Suppressor macrophage (primary cell): Measurements from ENCODE around the gene RNF135.
"Not testable (repeated sequence)": the region's sequence is repeated elsewhere in the genome, so short reads cannot be mapped to it uniquely, and the experiment has no call there.

Experiments
- DNase-seq, 4 experiments: peaks; one replicate each; pipeline ENCODE4 v3.0.0-alpha.2; 2020 to 2022

RNF135 gene

DNA sequence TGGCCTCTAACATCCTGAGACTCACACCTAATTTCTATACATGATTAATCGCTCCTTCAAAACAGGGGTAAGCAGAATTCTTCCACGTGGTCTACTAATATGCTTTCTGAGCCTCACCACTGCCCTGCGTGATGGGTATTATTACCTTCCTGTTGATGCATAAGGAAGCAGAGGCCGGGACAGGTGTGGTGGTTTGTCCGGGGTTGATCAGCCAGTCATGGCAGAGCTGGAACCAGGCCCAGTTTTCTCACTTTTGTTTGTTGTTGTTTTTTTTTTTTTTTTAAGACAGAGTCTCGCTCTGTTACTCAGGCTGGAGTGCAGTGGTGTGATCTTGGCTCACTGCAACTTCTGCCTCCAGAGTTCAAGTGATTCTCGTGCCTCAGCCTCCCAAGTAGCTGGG lies 31.2 kb downstream of the RNF135 start:
- DNase-seq: no peak

DNA sequence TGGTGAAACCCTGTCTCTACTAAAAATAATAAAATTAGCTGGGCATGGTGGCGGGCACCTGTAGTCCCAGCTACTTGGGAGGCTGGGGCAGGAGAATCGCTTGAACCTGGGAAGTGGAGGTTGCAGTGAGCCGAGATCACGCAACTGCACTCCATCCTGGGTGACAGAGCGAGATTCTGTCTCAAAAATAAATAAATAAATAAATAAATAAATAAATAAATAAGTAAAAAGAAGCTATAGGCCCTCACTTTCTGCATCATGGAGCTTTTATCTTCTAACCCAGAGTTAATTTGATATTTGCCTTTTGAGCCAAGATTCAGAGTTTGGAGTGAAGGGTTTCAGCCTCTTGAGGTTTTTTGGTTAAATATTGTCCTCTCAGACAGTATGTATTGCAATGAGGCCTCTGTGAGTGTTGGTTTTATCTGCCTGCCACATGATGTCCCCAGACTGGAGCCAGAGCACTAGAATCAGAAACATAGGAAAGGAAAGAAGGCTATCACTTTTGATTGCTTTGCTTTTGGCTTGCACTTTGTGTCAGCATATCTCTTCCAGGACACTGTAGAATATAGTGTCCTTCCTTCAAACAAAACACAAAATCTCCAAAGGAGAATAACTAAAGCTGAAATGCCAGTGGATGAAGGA lies 32.5 kb downstream of the RNF135 start:
- DNase-seq: no peak

DNA sequence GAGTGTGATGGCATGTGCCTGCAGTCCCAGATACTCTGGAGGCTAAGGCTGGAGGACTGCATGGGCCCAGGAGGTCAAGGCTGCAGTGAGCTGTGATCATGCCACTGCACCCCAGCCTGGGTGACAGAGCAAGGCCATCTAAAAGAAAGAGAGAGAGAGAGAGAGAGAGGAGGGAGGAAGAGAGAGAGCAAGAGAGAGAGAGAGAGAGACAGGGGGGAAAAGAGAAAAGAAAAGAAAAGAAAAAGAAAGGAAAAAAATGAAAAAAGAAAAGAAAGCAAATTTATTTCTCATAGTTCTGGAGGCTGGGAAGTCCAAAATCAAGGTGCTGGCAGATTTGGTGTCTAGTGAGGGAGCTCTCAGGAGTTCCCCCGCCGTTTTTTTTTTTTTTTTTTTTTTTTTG lies 33.3 kb downstream of the RNF135 start:
- DNase-seq: no peak

DNA sequence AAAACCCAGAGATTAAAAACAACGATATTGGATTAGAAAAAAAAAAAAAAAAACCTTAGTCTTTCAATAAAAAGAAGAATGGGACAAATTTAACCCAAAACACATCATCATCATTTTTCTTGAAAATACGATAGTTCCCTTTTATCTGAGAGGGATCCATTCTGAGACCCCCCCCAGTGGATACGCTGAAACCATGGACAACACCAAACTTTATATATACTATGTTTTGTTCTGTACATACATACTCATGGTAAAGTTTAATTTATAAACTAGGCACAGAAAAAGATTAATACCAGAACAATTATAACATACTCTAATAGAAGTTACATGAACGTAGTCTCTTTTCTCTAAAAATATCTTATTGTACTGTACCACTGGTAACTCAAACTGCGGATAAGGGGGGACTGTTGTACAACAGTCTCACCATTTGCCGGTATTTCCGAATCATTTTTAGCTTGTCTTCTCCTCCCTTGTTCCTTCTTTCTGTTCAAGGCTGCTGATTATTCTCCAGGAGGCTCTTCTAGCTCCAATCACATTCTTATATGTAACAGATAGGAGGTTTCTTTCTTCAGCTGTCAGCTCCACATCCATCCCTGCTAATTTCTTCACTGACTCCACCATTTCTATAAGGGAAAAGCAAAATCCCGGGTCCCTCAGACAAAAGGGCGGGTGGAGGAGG lies 37.0 kb downstream of the RNF135 start:
- DNase-seq: peak in 1 of 4 experiments; percentile 5

DNA sequence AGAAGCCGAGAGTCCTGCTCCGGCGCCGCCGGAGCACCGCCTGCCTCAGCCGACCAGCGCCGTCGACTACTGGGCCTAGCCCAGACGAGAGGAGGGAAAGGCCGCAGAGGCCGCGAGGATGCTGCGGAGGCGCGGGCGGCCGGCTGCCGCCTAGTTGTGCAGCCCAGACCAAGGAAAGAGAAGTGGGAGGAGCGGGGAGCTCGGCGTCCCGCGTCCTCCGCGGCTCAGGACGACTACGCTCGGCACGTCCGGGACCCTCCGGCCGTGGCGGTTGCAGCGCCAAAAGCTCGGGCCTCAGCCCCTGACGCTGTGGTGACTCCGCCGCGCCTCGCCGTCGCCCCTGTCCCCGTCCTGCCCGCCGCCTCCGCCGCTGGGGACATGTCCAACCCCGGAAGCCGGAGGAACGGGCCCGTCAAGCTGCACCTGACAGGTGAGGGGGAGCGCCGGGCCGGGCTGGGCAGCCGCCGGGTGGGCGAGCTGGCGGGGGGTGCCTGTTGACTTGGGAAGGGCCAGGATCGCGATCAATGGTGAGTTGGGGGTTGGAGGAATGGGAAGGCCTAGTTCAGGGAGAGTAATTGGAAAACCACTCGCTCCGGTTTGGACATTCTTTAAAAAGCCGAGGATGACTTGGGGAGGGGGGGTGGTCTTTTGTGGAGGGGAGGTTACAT lies 37.7 kb downstream of the RNF135 start:
- peak; percentile 58 to 81 (median 69) for DNase-seq

DNA sequence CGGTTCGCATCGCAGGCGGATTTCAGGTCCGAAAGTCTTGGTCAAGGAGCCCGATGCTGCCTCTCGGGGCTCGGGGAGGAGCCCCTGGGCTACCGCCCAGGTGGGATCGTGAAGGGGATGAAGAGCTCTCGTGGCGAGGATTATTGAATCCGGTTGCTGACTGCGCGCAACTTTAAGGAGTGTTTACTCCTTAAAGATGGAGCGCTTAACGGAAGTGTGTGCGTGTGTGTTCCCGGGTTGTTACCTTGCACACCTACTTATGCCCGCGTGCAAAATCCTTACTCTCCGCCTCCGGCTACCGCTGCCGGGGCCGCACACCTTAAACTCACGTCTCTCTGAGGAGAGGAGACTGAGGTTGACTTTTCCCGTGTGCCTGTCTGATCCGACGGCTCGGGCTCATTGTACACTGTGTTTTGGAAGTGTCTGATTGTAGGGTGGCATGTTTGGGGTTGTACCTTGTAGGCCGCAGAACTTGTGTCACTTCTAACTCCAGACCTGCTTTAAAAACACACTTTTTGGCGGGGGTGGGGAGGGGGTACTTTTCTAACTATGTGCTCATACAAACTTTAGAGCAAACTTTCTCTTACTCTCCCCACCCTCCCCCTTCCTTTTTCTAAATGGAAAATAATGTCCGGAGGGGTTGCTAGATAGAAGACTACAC lies 38.3 kb downstream of the RNF135 start:
- DNase-seq: peak in 2 of 4 experiments; percentile 5 to 11

DNA sequence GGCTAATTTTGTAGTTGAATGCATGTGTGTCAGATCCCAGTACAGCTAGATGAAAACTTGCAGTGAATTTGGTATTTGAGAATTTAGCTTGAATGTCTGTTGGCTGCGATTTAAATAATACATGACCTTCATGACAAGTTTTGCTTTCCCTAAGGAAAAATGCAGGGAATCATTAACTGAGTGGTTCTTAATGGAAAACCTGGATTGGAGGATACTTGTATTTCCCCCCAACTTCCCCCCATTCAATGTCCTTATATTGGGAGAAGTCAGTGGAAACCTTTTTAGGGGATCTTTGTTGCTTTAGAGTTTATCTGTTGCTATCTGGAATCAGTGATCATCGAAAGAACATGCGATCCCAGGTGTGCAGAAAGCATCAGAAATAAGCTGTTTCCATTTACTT lies 39.2 kb downstream of the RNF135 start:
- not testable (repeated sequence) for DNase-seq

DNA sequence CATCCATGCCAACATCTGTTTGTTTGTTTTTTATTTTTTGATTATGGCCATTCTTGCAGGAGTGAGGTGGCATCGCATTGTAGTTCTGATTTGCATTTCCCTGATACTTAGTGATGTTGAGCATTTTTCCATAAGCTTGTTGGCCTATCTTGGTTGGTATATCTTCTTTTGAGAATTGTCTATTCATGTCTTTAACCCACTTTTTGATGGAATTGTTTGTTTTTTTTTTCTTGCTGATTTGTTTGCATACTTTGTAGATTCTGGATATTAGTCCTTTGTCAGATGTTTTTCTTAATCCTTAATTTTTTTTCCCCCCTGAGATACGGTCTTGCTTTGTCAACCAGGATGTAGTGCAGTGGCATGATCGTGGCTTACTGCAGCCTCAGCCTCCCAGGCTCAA lies 43.0 kb downstream of the RNF135 start:
- DNase-seq: no peak

DNA sequence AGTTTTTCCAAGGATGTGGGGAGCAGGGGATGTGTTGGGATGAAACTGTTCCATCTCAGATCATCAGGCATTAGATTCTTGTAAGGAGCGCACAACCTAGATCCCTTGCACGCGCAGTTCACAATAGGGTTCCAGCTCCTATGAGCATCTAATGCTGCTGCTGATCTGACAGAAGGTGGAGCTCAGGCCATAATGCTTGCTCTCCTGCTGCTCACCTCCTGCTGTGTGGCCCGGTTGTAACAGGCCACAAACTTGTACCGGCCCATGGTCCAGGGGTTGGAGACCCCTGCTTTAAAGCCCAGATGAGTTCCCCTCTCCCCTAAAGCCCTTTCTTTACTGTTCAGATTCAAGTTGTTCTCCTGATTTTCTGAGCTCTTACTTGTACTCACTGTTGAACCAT lies 44.8 kb downstream of the RNF135 start:
- no peak for DNase-seq

DNA sequence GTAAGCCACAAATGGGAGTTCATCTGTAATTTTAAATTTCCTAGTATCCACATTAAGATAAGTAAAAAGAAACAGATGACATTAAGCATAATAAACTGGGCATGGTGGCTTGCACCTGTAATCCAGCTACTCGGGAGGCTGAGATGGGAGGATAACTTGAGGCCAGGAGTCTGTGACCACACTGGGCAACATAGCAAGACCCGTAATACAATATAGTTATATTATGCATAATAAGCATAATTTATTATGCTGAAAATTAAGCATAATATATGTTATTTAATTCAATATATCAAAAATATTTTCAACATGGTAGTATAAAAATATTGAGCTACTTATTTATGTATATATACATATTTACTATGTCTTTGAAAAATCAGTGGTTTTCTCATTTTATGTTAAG lies 48.2 kb downstream of the RNF135 start:
- no peak for DNase-seq

DNA sequence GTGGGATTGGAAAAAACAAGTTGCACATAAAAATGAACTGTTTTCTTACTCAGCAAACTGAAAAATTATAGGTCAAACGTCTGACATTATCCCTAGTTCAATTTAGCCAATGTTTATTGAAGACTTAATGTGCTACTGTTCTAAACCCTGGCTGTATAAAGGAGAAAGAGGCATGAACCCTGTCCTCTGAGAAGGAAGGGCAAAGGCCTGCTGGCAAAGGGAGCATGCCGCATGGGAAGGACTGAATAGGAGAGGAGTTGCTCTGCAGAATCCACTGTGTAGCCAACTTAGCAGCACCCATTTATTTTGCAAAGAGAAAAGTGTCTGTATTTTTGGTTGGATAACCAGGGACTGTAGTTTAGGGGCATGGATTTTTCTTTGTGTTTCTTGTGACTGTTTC lies 52.3 kb downstream of the RNF135 start:
- DNase-seq: not testable (repeated sequence)

DNA sequence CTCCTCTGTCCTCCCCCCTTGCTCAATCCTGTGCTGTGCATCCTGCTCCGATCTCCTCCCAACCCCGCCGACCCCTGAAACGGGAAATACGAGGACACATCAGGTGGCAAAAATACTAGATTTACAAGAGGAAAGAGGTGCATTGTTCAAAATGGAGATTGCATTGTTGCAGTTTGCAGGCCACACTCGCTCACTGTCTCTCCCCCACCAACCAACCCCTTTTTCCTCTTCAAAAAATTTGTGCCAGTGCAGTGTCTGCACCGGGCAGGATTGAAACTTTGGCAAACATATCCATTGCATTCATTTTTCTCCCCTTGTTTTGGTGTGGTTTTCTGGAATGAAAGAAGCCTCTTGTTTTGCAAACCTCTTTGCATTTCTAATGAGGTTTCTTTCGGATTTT lies 61.0 kb downstream of the RNF135 start:
- no peak for DNase-seq

DNA sequence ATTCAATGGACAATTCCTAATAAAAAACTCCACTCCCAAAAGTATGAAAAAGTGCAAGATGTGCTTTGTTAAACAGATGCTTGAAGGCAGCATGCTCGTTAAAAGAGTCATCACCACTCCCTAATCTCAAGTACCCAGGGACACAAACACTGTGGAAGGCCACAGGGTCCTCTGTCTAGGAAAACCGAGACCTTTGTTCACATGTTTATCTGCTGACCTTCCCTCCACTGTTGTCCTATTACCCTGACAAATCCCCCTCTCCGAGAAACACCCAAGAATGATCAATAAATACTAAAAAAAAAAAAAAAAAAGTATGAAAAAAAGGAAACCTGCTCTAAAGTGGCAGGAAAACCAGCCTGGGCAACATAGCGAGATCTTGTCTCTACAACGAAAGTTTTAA lies 64.8 kb downstream of the RNF135 start:
- not testable (repeated sequence) for DNase-seq

DNA sequence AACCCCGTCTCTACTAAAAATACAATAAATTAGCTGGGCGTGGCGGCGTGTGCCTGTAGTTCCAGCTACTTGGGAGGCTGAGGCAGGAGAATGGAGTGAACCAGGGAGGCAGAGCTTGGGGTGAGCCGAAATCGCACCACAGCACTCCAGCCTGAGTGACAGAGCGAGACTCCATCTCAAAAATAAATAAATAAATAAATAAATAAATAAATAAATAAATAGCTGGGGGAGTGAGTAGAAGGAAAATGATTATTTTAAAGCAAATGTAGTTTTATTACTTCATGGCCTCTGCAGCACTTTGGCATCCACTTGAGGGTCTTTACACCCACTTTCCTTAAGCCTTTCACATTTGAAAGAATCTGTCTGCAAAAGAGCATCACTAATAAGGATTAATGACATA lies 70.0 kb downstream of the RNF135 start:
- not testable (repeated sequence) for DNase-seq

DNA sequence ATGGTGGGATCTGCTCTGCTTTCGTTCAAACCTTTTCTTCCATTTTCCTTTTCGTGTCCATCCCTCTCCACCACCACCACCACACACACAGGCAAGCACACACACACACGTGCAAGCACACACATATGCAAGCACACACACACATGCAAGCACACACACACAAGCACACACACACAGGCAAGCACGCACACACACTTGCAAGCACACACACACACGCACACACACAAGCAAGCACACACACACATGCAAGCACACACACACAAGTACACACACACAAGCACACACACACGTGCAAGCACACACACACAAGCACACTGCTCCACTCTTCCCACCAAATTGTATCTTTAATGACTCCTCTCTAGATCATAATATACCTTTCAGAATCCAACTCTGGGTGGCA lies 71.5 kb downstream of the RNF135 start:
- DNase-seq: not testable (repeated sequence)

DNA sequence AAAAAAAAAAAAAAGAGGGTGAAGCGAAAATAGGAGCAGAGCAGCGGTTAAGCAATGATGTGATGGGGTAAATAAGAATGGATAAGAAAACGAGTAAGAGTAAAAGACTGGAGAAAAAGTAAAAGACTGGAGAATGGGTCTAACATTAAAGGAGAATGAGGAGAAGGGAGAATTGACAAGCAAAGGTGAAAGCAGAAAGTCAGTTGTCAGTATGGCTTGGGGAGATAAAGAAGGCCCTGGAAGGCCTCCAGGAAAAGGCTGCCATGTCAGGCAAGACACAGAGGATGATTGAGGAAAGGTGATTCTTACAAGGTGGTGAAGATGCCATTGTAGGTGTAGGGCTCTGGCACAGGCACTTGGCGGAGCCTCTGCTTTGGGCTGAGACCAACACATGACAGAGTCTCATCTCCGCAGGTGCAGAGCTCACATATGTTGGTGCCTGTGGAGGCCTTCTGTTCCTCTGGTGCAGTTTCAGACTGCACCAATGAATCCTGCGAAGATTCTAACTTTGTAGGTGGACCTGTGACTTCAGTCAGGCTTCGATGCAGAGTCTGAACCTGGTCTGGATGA lies 76.1 kb downstream of the RNF135 start:
- DNase-seq: not testable (repeated sequence)

DNA sequence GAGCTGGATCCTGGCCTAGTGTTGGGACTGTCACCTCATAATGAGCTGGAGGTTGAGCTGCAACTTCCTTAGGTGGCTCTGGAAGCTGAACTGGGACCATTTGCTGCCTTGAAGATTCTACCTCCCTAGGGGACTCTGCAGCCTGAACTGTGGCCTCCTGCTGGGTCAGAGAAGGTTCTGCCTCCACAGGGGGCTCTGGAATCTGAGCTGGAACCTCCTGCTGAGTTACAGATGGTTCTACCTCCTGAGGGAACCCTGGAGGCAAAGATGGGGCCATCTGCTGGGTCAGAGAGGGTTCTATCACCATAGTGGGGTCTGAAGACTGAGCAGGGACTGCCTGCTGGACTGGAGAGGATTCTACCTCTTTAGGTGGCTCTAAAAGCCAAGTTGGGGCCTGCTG lies 77.3 kb downstream of the RNF135 start:
- DNase-seq: no peak

DNA sequence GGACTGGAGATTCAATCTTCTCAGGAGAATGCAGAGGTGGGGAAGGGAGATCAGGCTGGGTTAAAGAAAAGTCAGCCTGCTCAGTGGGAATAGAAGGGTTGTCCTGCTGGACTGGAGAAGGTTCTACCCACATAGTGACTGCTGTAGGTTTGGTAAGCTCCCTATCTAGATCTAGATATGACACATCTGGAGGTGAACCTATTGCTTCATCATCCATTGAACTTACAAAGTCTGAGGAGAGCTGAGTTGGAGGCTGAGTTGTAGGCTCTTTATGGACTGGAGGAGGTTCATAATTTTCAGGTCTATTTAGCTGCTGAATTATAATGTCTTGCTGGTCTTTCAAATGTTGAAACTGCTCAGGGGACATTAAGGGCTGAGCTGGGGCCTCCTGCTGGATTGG lies 77.9 kb downstream of the RNF135 start:
- peak in 1 of 4 experiments; percentile 8 for DNase-seq
